ENCODE measurements around the gene NFIC.

DNA sequence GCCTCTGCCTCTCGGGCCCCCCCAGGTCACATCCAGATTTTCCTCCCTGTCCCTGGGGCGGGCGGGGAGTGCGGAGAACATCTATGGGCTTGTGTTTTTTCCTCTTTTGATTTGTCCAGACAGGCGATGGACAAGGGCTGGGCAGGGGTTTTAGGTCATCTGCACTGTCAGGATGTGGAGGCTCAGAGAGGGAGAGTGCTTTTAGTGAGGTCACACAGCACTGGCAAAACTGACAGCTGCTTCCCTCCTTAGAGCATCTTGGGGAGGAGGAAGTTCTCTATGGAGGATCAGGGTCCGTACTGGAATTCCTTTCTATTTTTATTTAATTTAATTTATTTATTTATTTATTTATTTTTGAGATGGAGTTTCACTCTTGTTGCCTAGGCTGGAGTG is 38.9 kb downstream of the NFIC start:
- TF ChIP-seq POLR2A (IDR thresholded peaks at IDR 0.05) = no peak
- TF ChIP-seq, protein P1, sequence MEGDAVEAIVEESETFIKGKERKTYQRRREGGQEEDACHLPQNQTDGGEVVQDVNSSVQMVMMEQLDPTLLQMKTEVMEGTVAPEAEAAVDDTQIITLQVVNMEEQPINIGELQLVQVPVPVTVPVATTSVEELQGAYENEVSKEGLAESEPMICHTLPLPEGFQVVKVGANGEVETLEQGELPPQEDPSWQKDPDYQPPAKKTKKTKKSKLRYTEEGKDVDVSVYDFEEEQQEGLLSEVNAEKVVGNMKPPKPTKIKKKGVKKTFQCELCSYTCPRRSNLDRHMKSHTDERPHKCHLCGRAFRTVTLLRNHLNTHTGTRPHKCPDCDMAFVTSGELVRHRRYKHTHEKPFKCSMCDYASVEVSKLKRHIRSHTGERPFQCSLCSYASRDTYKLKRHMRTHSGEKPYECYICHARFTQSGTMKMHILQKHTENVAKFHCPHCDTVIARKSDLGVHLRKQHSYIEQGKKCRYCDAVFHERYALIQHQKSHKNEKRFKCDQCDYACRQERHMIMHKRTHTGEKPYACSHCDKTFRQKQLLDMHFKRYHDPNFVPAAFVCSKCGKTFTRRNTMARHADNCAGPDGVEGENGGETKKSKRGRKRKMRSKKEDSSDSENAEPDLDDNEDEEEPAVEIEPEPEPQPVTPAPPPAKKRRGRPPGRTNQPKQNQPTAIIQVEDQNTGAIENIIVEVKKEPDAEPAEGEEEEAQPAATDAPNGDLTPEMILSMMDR (IDR thresholded peaks at IDR 0.05) = no peak

All from Peyer's patch (tissue), 4 donors.